ENCODE data around the gene GNB1.

The GNB1 gene

GRCh38 chr1:1771096-1771495, 119.8 kb downstream of the GNB1 start:
- H3K36me3 ChIP-seq (ENCODE audit: insufficient read depth, low read length): peaks cover 74% of the 10 kb centered on the region
- H3K9me3 ChIP-seq (ENCODE audit: low read depth, low read length): peaks cover 10% of the 10 kb centered on the region; the same call in 1 of the 2 replicates
- TF ChIP-seq EZH2 (IDR thresholded peaks at IDR 0.05) (no peak), POLR2AphosphoS5 (IDR thresholded peaks at IDR 0.05; ENCODE audit: borderline replicate concordance, low read depth, low read length) (no peak), FOXP2 (optimal IDR thresholded peaks at IDR 0.05; ENCODE audit: control extremely low read depth, extremely low read length, insufficient read depth) (no peak)
- no peak overlapping the region for H3K27ac ChIP-seq
- DNase-seq (ENCODE audit: low read depth, low spot score): no peak
- no peak overlapping the region for H3K9ac ChIP-seq (ENCODE audit: insufficient read length)
- H3K4me3 ChIP-seq: no peak overlapping the region

GRCh38 chr1:1770102-1770501, 120.8 kb downstream of the GNB1 start:
- Histone ChIP-seq H3K9me3 (ENCODE audit: low read depth, low read length) (peaks cover 10% of the 10 kb centered on the region; the same call in 1 of the 2 replicates), H3K9ac (ENCODE audit: insufficient read length) (no peak overlapping the region), H3K36me3 (ENCODE audit: insufficient read depth, low read length) (peaks cover 68% of the 10 kb centered on the region), H3K27ac (no peak overlapping the region), H3K4me3 (no peak overlapping the region)
- no peak for DNase-seq (ENCODE audit: low read depth, low spot score)
- TF ChIP-seq EZH2 (IDR thresholded peaks at IDR 0.05) (no peak), FOXP2 (optimal IDR thresholded peaks at IDR 0.05; ENCODE audit: control extremely low read depth, extremely low read length, insufficient read depth) (no peak), POLR2AphosphoS5 (IDR thresholded peaks at IDR 0.05; ENCODE audit: borderline replicate concordance, low read depth, low read length) (no peak)

GRCh38 chr1:1768249-1768992, 122.5 kb downstream of the GNB1 start:
- no peak overlapping the region for H3K4me3 ChIP-seq
- H3K9me3 ChIP-seq (ENCODE audit: low read depth, low read length): peaks cover 10% of the 10 kb centered on the region; the same call in 1 of the 2 replicates
- no peak overlapping the region for H3K9ac ChIP-seq (ENCODE audit: insufficient read length)
- no peak overlapping the region for H3K27ac ChIP-seq
- TF ChIP-seq EZH2 (IDR thresholded peaks at IDR 0.05) (no peak), FOXP2 (optimal IDR thresholded peaks at IDR 0.05; ENCODE audit: control extremely low read depth, extremely low read length, insufficient read depth) (no peak)
- peaks cover 69% of the 10 kb centered on the region for H3K36me3 ChIP-seq (ENCODE audit: insufficient read depth, low read length)
- DNase-seq (ENCODE audit: low read depth, low spot score): no peak

- Histone ChIP-seq H3K4me3 (no peak overlapping the region), H3K27ac (no peak overlapping the region), H3K9me3 (ENCODE audit: low read depth, low read length) (peaks cover 2% of the 10 kb centered on the region; the same call in 1 of the 2 replicates), H3K36me3 (ENCODE audit: insufficient read depth, low read length) (peaks cover 70% of the 10 kb centered on the region), H3K9ac (ENCODE audit: insufficient read length) (no peak overlapping the region)
- DNase-seq (ENCODE audit: low read depth, low spot score): no peak
- TF ChIP-seq EZH2 (IDR thresholded peaks at IDR 0.05) (no peak), FOXP2 (optimal IDR thresholded peaks at IDR 0.05; ENCODE audit: control extremely low read depth, extremely low read length, insufficient read depth) (no peak), POLR2AphosphoS5 (IDR thresholded peaks at IDR 0.05; ENCODE audit: borderline replicate concordance, low read depth, low read length) (no peak)
Measured at GRCh38 chr1:1764876-1765470, 125.9 kb downstream of the GNB1 start.

GRCh38 chr1:1763657-1764621, 126.9 kb downstream of the GNB1 start:
- Histone ChIP-seq H3K36me3 (ENCODE audit: insufficient read depth, low read length) (peaks cover 71% of the 10 kb centered on the region), H3K27ac (no peak overlapping the region), H3K4me3 (no peak overlapping the region), H3K9ac (ENCODE audit: insufficient read length) (no peak overlapping the region), H3K9me3 (ENCODE audit: low read depth, low read length) (no peaks in the 10 kb centered on the region)
- DNase-seq (ENCODE audit: low read depth, low spot score): no peak
- TF ChIP-seq EZH2 (IDR thresholded peaks at IDR 0.05): no peak
- no peak for TF ChIP-seq FOXP2 (optimal IDR thresholded peaks at IDR 0.05; ENCODE audit: control extremely low read depth, extremely low read length, insufficient read depth)
- TF ChIP-seq POLR2AphosphoS5 (IDR thresholded peaks at IDR 0.05; ENCODE audit: borderline replicate concordance, low read depth, low read length): no peak

GRCh38 chr1:1761504-1762376, 129.1 kb downstream of the GNB1 start:
- Histone ChIP-seq H3K9ac (ENCODE audit: insufficient read length) (no peak overlapping the region), H3K27ac (no peak overlapping the region), H3K9me3 (ENCODE audit: low read depth, low read length) (no peaks in the 10 kb centered on the region), H3K4me3 (no peak overlapping the region), H3K36me3 (ENCODE audit: insufficient read depth, low read length) (peaks cover 63% of the 10 kb centered on the region; the same call in 1 of the 2 replicates)
- TF ChIP-seq FOXP2 (optimal IDR thresholded peaks at IDR 0.05; ENCODE audit: control extremely low read depth, extremely low read length, insufficient read depth) (no peak), POLR2AphosphoS5 (IDR thresholded peaks at IDR 0.05; ENCODE audit: borderline replicate concordance, low read depth, low read length) (no peak), EZH2 (IDR thresholded peaks at IDR 0.05) (no peak)
- DNase-seq (ENCODE audit: low read depth, low spot score): no peak

- TF ChIP-seq FOXP2 (optimal IDR thresholded peaks at IDR 0.05; ENCODE audit: control extremely low read depth, extremely low read length, insufficient read depth): no peak
- TF ChIP-seq POLR2AphosphoS5 (IDR thresholded peaks at IDR 0.05; ENCODE audit: borderline replicate concordance, low read depth, low read length): no peak
- TF ChIP-seq EZH2 (IDR thresholded peaks at IDR 0.05): no peak
- Histone ChIP-seq H3K4me3 (no peak overlapping the region), H3K9ac (ENCODE audit: insufficient read length) (no peak overlapping the region), H3K36me3 (ENCODE audit: insufficient read depth, low read length) (peaks cover 72% of the 10 kb centered on the region), H3K27ac (no peak overlapping the region), H3K9me3 (ENCODE audit: low read depth, low read length) (no peaks in the 10 kb centered on the region)
- DNase-seq (ENCODE audit: low read depth, low spot score): no peak
Measured at GRCh38 chr1:1760715-1761114, 130.2 kb downstream of the GNB1 start.
